Endodermal cell (in vitro differentiated cells): ENCODE measurements around the gene LLGL2. TPM values are rescaled to one million over a fixed set of nuclear protein-coding genes. Genes with fewer than 3 reads are reported as not detected.

Experiments
- DNase-seq: peaks from one replicate; pipeline ENCODE4 v3.0.0-alpha.2; 2017
- H3K27ac ChIP-seq: 2 replicates; pipeline ENCODE4 v1.5.1; 2013; ENCODE audit warnings: mild to moderate bottlenecking, low read depth, low read length, moderate library complexity
- H3K27me3 ChIP-seq: 2 replicates; pipeline ENCODE4 v1.6.1; 2013; ENCODE audit warnings: mild to moderate bottlenecking, low read length, moderate library complexity; ENCODE audit not compliant: insufficient read depth, control insufficient read depth, poor library complexity, severe bottlenecking
- H3K36me3 ChIP-seq: 2 replicates; pipeline ENCODE4 v1.7.0; 2013; ENCODE audit warnings: mild to moderate bottlenecking, low read length, moderate library complexity; ENCODE audit not compliant: control insufficient read depth, insufficient read depth
- H3K4me1 ChIP-seq: one replicate; pipeline ENCODE4 v1.7.0; 2013; ENCODE audit warnings: low read length; ENCODE audit not compliant: control insufficient read depth, insufficient read depth
- H3K4me3 ChIP-seq: 2 replicates; pipeline ENCODE4 v1.5.1; 2013; ENCODE audit warnings: mild to moderate bottlenecking, low read length, moderate library complexity
- H3K9ac ChIP-seq: 2 replicates; pipeline ENCODE4 v1.6.1; 2013; ENCODE audit warnings: mild to moderate bottlenecking, low read length, moderate library complexity; ENCODE audit not compliant: poor library complexity, severe bottlenecking; ENCODE audit errors: extremely low read depth
- H3K9me3 ChIP-seq: 2 replicates; pipeline ENCODE4 v1.6.1; 2013; ENCODE audit warnings: mild to moderate bottlenecking, low read length, moderate library complexity; ENCODE audit not compliant: control insufficient read depth
- H3K27ac Mint-ChIP-seq: 2 replicates; pipeline ENCODE4 v1.8.0; 2020; ENCODE audit warnings: mixed read lengths
- H3K27me3 Mint-ChIP-seq: 2 replicates; pipeline ENCODE4 v1.8.0; 2021; ENCODE audit warnings: mild to moderate bottlenecking, mixed read lengths; ENCODE audit not compliant: insufficient read depth
- H3K36me3 Mint-ChIP-seq: 2 replicates; pipeline ENCODE4 v1.8.0; 2020; ENCODE audit warnings: low read depth, mixed read lengths
- H3K4me1 Mint-ChIP-seq: 2 replicates; pipeline ENCODE4 v1.8.0; 2020; ENCODE audit warnings: mixed read lengths
- H3K4me3 Mint-ChIP-seq: 2 replicates; pipeline ENCODE4 v1.8.0; 2020; ENCODE audit warnings: mild to moderate bottlenecking, moderate library complexity, mixed read lengths
- H3K9me3 Mint-ChIP-seq: 2 replicates; pipeline ENCODE4 v1.8.0; 2020; ENCODE audit warnings: mild to moderate bottlenecking, mixed read lengths
- CTCF ChIP-seq: fragments of 200-600 bp; sonication (generic); conservative IDR thresholded peaks from 2 replicates; pipeline ENCODE4 v1.5.0; 2021; ENCODE audit warnings: antibody characterized with exemption, mild to moderate bottlenecking
- WGBS, 2 experiments: methylation state at CpG; one replicate each; pipeline versions ENCODE4 v1.1.5 to v1.1.7; 2013; ENCODE audit warnings: missing lambda C conversion rate in 2 of 2, mixed read lengths in 1 of 2; ENCODE audit not compliant: insufficient coverage in 1 of 2, insufficient read length in 1 of 2; 5-methylcytosine and 5-hydroxymethylcytosine counted together
- total RNA-seq, 2 donors: library from RNA; stranded (reverse); fragmentation: NEBNext Ultra II Directional in 1 of 2; extraction: Animal tissue kit (Norgen Biotek cat#: 25700) in 1 of 2; gene quantifications; 2 replicates in 1 of 2; 3 replicates in 1 of 2; pipeline ENCODE4 v1.2.1, GENCODE V29; 2021

The LLGL2 gene
- total RNA-seq, 2 donors from 2014 or later = 128 to 149 TPM

- Mint-ChIP-seq H3K27me3 (no peaks in the 10 kb centered on the region), H3K27ac (no peak overlapping the region), H3K4me1 (no peaks in the 10 kb centered on the region), H3K9me3 (no peaks in the 10 kb centered on the region), H3K36me3 (peaks cover 47% of the 10 kb centered on the region), H3K4me3 (no peak overlapping the region)
- H3K36me3 ChIP-seq = peaks cover 7% of the 10 kb centered on the region
- no peaks in the 10 kb centered on the region for H3K9me3 ChIP-seq
- H3K4me1 ChIP-seq = no peaks in the 10 kb centered on the region
- DNase-seq = no peak
- H3K27ac ChIP-seq = no peak overlapping the region
- TF ChIP-seq CTCF = no peak
- WGBS, 2 experiments = 91 to 92% methylated on average over 15 to 28 of the region's 28 CpGs
- H3K9ac ChIP-seq = no peak overlapping the region
- H3K27me3 ChIP-seq = no peaks in the 10 kb centered on the region
- no peak overlapping the region for H3K4me3 ChIP-seq
Measured at GRCh38 chr17:75563063-75563758, 37.7 kb downstream of the LLGL2 start.

- no peak overlapping the region for H3K4me3 ChIP-seq
- no peaks in the 10 kb centered on the region for H3K27me3 ChIP-seq
- peak; percentile 38 for DNase-seq
- Mint-ChIP-seq H3K4me3 (no peak overlapping the region), H3K27ac (no peak overlapping the region), H3K36me3 (peaks cover 46% of the 10 kb centered on the region), H3K9me3 (no peaks in the 10 kb centered on the region), H3K4me1 (no peaks in the 10 kb centered on the region), H3K27me3 (no peaks in the 10 kb centered on the region)
- H3K36me3 ChIP-seq = peaks cover 7% of the 10 kb centered on the region
- no peaks in the 10 kb centered on the region for H3K4me1 ChIP-seq
- H3K27ac ChIP-seq = no peak overlapping the region
- no peaks in the 10 kb centered on the region for H3K9me3 ChIP-seq
- no peak for TF ChIP-seq CTCF
- no peak overlapping the region for H3K9ac ChIP-seq
- 94 to 96% methylated on average over 11 of the region's 11 CpGs for WGBS, 2 experiments
Measured at GRCh38 chr17:75564195-75564594, 38.7 kb downstream of the LLGL2 start.

GRCh38 chr17:75565066-75565465 lies 39.6 kb downstream of the LLGL2 start:
- DNase-seq = peak; percentile 41
- H3K4me3 Mint-ChIP-seq = no peak overlapping the region
- Histone ChIP-seq H3K36me3 (peaks cover 7% of the 10 kb centered on the region), H3K4me3 (no peak overlapping the region), H3K9ac (no peak overlapping the region), H3K4me1 (no peaks in the 10 kb centered on the region), H3K9me3 (no peaks in the 10 kb centered on the region), H3K27me3 (no peaks in the 10 kb centered on the region), H3K27ac (no peak overlapping the region)
- TF ChIP-seq CTCF = no peak
- no peaks in the 10 kb centered on the region for H3K27me3 Mint-ChIP-seq
- no peak overlapping the region for H3K27ac Mint-ChIP-seq
- H3K9me3 Mint-ChIP-seq = no peaks in the 10 kb centered on the region
- H3K4me1 Mint-ChIP-seq = no peaks in the 10 kb centered on the region
- 87 to 94% methylated on average over 4 to 7 of the region's 7 CpGs for WGBS, 2 experiments
- peaks cover 38% of the 10 kb centered on the region for H3K36me3 Mint-ChIP-seq
